Left kidney (tissue), 2 donors: ENCODE results near the gene NDUFA13. TPM values are rescaled to one million over a fixed set of nuclear protein-coding genes. Genes with fewer than 3 reads are reported as not detected.

ENCODE experiments used
- DNase-seq: peaks from one replicate; pipeline ENCODE4 v3.0.0-alpha.2; 2013
- polyA plus RNA-seq: library from polyadenylated mRNA; unstranded; fragments of 120-200 nt; gene quantifications from one replicate; pipeline ENCODE4 v1.2.1, GENCODE V29; 2013; ENCODE audit not compliant: insufficient read length

NDUFA13 gene
- polyA plus RNA-seq, 1 donor: 225 TPM

- no peak for DNase-seq
Observed at GRCh38 chr19:19545707-19546106, 29.7 kb downstream of the NDUFA13 start.

GRCh38 chr19:19546751-19547162 is 30.7 kb downstream of the NDUFA13 start:
- DNase-seq: no peak

GRCh38 chr19:19547674-19548336 is 31.8 kb downstream of the NDUFA13 start:
- DNase-seq: no peak

GRCh38 chr19:19548915-19549759 is 33.1 kb downstream of the NDUFA13 start:
- DNase-seq: no peak

GRCh38 chr19:19549804-19550464 is 33.9 kb downstream of the NDUFA13 start:
- no peak for DNase-seq

GRCh38 chr19:19550485-19550929 is 34.5 kb downstream of the NDUFA13 start:
- DNase-seq: no peak

- DNase-seq: no peak
Observed at GRCh38 chr19:19550972-19551852, 35.2 kb downstream of the NDUFA13 start.

- no peak for DNase-seq
Observed at GRCh38 chr19:19551853-19552192, 35.8 kb downstream of the NDUFA13 start.

- no peak for DNase-seq
Observed at GRCh38 chr19:19552798-19553197, 36.8 kb downstream of the NDUFA13 start.

GRCh38 chr19:19553670-19554069 is 37.6 kb downstream of the NDUFA13 start:
- DNase-seq: no peak

GRCh38 chr19:19554074-19555023 is 38.3 kb downstream of the NDUFA13 start:
- no peak for DNase-seq

GRCh38 chr19:19558055-19558454 is 42.0 kb downstream of the NDUFA13 start:
- no peak for DNase-seq

- DNase-seq: no peak
Observed at GRCh38 chr19:19558636-19559035, 42.6 kb downstream of the NDUFA13 start.

GRCh38 chr19:19559931-19560330 is 43.9 kb downstream of the NDUFA13 start:
- DNase-seq: no peak

- DNase-seq: no peak
Observed at GRCh38 chr19:19561946-19562664, 46.1 kb downstream of the NDUFA13 start.

GRCh38 chr19:19562665-19563347 is 46.8 kb downstream of the NDUFA13 start:
- no peak for DNase-seq

GRCh38 chr19:19563348-19563848 is 47.4 kb downstream of the NDUFA13 start:
- DNase-seq: no peak

GRCh38 chr19:19566306-19566705 is 50.3 kb downstream of the NDUFA13 start:
- no peak for DNase-seq

- DNase-seq: no peak
Observed at GRCh38 chr19:19567391-19567790, 51.4 kb downstream of the NDUFA13 start.
